ENCODE measurements around the gene ECI2. TPM values are rescaled to one million over a fixed set of nuclear protein-coding genes. Genes with fewer than 3 reads are reported as not detected.

The ECI2 gene
- total RNA-seq, 1 experiment from 2014 or later: 19.7 TPM

DNA sequence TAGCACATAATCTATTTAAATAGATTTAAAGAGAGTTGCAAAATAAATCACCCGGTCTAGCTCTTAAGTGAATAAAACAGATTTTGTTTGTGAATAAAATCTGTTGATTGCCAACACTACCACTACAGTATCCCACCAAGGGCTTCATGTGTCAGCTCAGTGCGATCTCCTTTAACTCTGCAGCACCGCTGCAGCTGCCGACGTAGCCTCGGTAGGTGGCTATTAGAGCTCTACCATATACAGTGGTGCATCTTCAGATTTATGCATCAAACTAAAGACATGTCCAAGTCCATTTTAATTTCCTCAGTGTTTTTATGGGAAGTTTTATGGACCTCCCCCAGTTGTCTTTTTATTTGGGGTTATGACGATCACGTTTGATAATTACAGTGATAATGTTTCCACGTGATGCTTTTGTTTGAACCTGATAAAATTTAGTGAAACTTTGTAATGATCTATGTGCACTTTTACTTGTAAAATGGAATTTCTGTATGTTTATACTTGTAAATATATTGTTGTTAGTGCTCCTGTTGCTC lies 26.7 kb downstream of the ECI2 start:
- Mint-ChIP-seq H3K36me3 (ENCODE audit: insufficient read depth, unreplicated experiment) (no peaks in the 10 kb centered on the region), H3K27ac (ENCODE audit: unreplicated experiment) (no peak overlapping the region), H3K4me3 (ENCODE audit: low read depth, unreplicated experiment) (no peak overlapping the region), H3K4me1 (ENCODE audit: low read depth, unreplicated experiment) (peaks cover 44% of the 10 kb centered on the region), H3K27me3 (ENCODE audit: unreplicated experiment) (no peaks in the 10 kb centered on the region), H3K9me3 (ENCODE audit: low read depth, unreplicated experiment) (peaks cover 7% of the 10 kb centered on the region)
- no peak for DNase-seq
- CTCF ChIA-PET: no interaction called here
- no TSS peak for BruUV-seq (replicated peaks)
- intact Hi-C loops (cut with micrococcal nuclease; ENCODE audit: unreplicated experiment): no loop called here
- TF ChIP-seq, protein P1, sequence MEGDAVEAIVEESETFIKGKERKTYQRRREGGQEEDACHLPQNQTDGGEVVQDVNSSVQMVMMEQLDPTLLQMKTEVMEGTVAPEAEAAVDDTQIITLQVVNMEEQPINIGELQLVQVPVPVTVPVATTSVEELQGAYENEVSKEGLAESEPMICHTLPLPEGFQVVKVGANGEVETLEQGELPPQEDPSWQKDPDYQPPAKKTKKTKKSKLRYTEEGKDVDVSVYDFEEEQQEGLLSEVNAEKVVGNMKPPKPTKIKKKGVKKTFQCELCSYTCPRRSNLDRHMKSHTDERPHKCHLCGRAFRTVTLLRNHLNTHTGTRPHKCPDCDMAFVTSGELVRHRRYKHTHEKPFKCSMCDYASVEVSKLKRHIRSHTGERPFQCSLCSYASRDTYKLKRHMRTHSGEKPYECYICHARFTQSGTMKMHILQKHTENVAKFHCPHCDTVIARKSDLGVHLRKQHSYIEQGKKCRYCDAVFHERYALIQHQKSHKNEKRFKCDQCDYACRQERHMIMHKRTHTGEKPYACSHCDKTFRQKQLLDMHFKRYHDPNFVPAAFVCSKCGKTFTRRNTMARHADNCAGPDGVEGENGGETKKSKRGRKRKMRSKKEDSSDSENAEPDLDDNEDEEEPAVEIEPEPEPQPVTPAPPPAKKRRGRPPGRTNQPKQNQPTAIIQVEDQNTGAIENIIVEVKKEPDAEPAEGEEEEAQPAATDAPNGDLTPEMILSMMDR (IDR thresholded peaks at IDR 0.05; ENCODE audit: unreplicated experiment): no peak

DNA sequence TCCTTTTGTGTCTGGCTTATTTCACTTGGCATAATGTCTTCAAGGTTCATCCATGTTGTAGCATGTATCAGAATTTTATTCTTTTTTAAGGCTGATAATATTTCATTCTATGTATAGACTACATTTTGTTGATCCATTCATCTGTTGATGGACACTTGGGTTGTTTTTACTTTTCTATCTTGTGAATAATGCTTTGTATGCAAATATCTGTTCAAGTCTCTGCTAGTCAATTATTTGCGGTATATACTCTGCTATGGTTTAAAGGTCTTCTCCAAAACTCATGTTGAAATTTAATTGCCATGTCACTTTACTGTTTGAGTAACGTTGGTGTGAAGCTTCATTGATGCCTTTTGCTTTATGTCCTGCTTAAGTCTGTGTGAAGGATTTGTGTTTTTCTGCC lies 27.5 kb downstream of the ECI2 start:
- BruUV-seq (replicated peaks): no TSS peak
- H3K36me3 Mint-ChIP-seq (ENCODE audit: insufficient read depth, unreplicated experiment): no peaks in the 10 kb centered on the region
- H3K4me1 Mint-ChIP-seq (ENCODE audit: low read depth, unreplicated experiment): peaks cover 44% of the 10 kb centered on the region
- no peak for DNase-seq
- intact Hi-C loops (cut with micrococcal nuclease; ENCODE audit: unreplicated experiment): no loop called here
- no peak overlapping the region for H3K4me3 Mint-ChIP-seq (ENCODE audit: low read depth, unreplicated experiment)
- peak overlapping the region; percentile 48 for H3K27ac Mint-ChIP-seq (ENCODE audit: unreplicated experiment)
- peaks cover 7% of the 10 kb centered on the region for H3K9me3 Mint-ChIP-seq (ENCODE audit: low read depth, unreplicated experiment)
- H3K27me3 Mint-ChIP-seq (ENCODE audit: unreplicated experiment): no peaks in the 10 kb centered on the region
- TF ChIP-seq, protein P1 (IDR thresholded peaks at IDR 0.05; ENCODE audit: unreplicated experiment): no peak
- CTCF ChIA-PET: no interaction called here

DNA sequence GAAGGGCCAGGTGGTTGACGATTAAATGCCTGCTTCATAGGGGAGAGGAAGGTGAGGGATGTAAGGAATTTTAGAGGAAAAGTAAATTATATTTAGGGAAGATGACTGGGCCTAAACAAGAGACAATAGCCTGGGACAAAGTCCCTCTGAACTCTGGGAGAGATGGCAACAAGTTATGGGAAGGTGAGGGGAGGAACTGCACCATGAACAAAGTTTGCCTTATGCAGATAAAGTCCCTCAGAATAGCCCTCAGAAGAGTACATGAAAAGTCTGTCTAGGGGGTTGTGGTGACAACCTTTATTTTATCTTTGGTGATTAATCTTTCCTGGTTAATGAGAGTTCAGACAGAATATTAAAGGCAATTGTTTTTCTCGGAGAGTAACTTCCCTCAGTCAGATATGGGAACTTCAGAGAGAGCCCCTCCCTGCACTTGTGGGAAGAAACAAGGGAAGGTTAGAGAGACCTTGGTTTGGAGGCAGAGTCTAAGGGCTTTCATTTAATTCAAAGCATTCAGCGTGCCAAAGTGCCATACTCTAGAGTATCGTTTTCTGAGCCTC lies 29.3 kb downstream of the ECI2 start:
- Mint-ChIP-seq H3K4me3 (ENCODE audit: low read depth, unreplicated experiment) (no peak overlapping the region), H3K9me3 (ENCODE audit: low read depth, unreplicated experiment) (no peaks in the 10 kb centered on the region), H3K4me1 (ENCODE audit: low read depth, unreplicated experiment) (peaks cover 44% of the 10 kb centered on the region), H3K36me3 (ENCODE audit: insufficient read depth, unreplicated experiment) (no peaks in the 10 kb centered on the region), H3K27me3 (ENCODE audit: unreplicated experiment) (no peaks in the 10 kb centered on the region), H3K27ac (ENCODE audit: unreplicated experiment) (peak overlapping the region; percentile 9)
- BruUV-seq (replicated peaks): no TSS peak
- TF ChIP-seq, protein P1 (IDR thresholded peaks at IDR 0.05; ENCODE audit: unreplicated experiment): no peak
- DNase-seq: no peak
- CTCF ChIA-PET: no interaction called here
- intact Hi-C loops (cut with micrococcal nuclease; ENCODE audit: unreplicated experiment): no loop called here

DNA sequence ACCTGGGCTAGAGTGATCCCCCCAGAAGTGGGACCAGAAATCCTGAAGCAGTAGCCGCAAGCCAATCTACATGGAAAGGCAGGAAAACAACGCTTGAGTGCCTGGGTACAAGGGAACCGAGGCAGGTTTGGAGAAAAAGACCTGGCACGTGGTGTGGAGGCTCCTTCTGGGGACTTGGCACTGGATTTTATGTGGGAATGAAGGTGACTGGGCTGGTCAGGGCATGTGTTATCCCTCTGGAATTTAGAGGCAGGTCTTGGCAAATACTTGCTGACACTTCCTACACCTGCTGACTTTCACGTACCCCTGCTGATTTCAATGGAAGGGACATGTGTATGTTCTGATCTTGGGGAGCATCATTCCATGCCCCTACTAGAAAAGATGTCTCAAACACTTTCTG lies 31.4 kb downstream of the ECI2 start:
- intact Hi-C loops (cut with micrococcal nuclease; ENCODE audit: unreplicated experiment): no loop called here
- H3K4me1 Mint-ChIP-seq (ENCODE audit: low read depth, unreplicated experiment): peaks cover 36% of the 10 kb centered on the region
- no peaks in the 10 kb centered on the region for H3K27me3 Mint-ChIP-seq (ENCODE audit: unreplicated experiment)
- BruUV-seq (replicated peaks): no TSS peak
- TF ChIP-seq, protein P1 (IDR thresholded peaks at IDR 0.05; ENCODE audit: unreplicated experiment): no peak
- no peaks in the 10 kb centered on the region for H3K9me3 Mint-ChIP-seq (ENCODE audit: low read depth, unreplicated experiment)
- no peak overlapping the region for H3K27ac Mint-ChIP-seq (ENCODE audit: unreplicated experiment)
- DNase-seq: peak; percentile 10
- H3K4me3 Mint-ChIP-seq (ENCODE audit: low read depth, unreplicated experiment): no peak overlapping the region
- H3K36me3 Mint-ChIP-seq (ENCODE audit: insufficient read depth, unreplicated experiment): no peaks in the 10 kb centered on the region
- CTCF ChIA-PET: no interaction called here
